GM12878 (cell line): ENCODE results near the gene EDC3.
"Not testable (repeated sequence)": the region's sequence is repeated elsewhere in the genome, so short reads cannot be mapped to it uniquely, and the experiment has no call there.

Experiments
- ATF2 ChIP-seq: IDR thresholded peaks from 2 replicates; pipeline ENCODE4 v1.6.1; 2012; ENCODE audit warnings: low read length, inconsistent platforms
- BCL11A ChIP-seq: IDR thresholded peaks from 2 replicates; pipeline ENCODE4 v1.6.1; 2011; ENCODE audit warnings: low read depth, low read length
- BHLHE40 ChIP-seq, 2 experiments: fragments of 450-650 bp in 1 of 2; IDR thresholded peaks; 2 replicates each; pipeline ENCODE4 v1.6.1; 2011 to 2017; ENCODE audit warnings: low read depth in 2 of 2, borderline replicate concordance in 1 of 2, improper control_type of control experiment in 1 of 2, low read length in 1 of 2, mild to moderate bottlenecking in 1 of 2
- CREB1 ChIP-seq: IDR thresholded peaks from 2 replicates; pipeline ENCODE4 v1.6.1; 2012; ENCODE audit warnings: low read depth, mild to moderate bottlenecking, inconsistent platforms
- CTCF ChIP-seq, 3 experiments: IDR thresholded peaks in 2 of 3; conservative IDR thresholded peaks in 1 of 3; 2 replicates each; pipeline ENCODE4 v1.5.1; 2011; ENCODE audit warnings: low read depth in 3 of 3, low read length in 3 of 3, mild to moderate bottlenecking in 3 of 3, control low read depth in 2 of 3, moderate library complexity in 2 of 3, inconsistent platforms in 1 of 3, mixed read lengths in 1 of 3; ENCODE audit not compliant: control insufficient read depth in 2 of 3, insufficient read depth in 1 of 3; ENCODE audit errors: extremely low read depth in 1 of 3
- EGR1 ChIP-seq, 2 experiments: IDR thresholded peaks; 1 replicate in 1 of 2; 2 replicates in 1 of 2; pipeline ENCODE4 v1.6.1; 2011 to 2012; ENCODE audit warnings: low read depth in 2 of 2, low read length in 2 of 2, borderline replicate concordance in 1 of 2, mild to moderate bottlenecking in 1 of 2, moderate library complexity in 1 of 2
- KDM1A ChIP-seq: fragments of 200-600 bp; sonication (generic); IDR thresholded peaks from 2 replicates; pipeline ENCODE4 v1.6.1; 2016; ENCODE audit warnings: borderline replicate concordance
- KLF5 ChIP-seq: fragments of 450-650 bp; IDR thresholded peaks from 2 replicates; pipeline ENCODE4 v1.6.1; 2014; ENCODE audit warnings: mild to moderate bottlenecking; ENCODE audit not compliant: partially characterized antibody
- POLR2A ChIP-seq: IDR thresholded peaks from 2 replicates; pipeline ENCODE4 v1.6.1; 2011; ENCODE audit warnings: low read depth, mild to moderate bottlenecking, low read length
- RAD21 ChIP-seq: IDR thresholded peaks from 2 replicates; pipeline ENCODE4 v1.6.1; 2011; ENCODE audit warnings: mild to moderate bottlenecking, low read depth, low read length, moderate library complexity; ENCODE audit not compliant: insufficient read depth
- SMAD5 ChIP-seq: IDR thresholded peaks from 2 replicates; pipeline ENCODE4 v1.6.1; 2016; ENCODE audit warnings: antibody characterized with exemption, low read depth
- TCF7 ChIP-seq: IDR thresholded peaks from 2 replicates; pipeline ENCODE4 v1.6.1; 2014; ENCODE audit warnings: antibody characterized with exemption, borderline replicate concordance
- ZNF274 ChIP-seq: IDR thresholded peaks from one replicate; pipeline ENCODE4 v1.8.0; 2011; ENCODE audit not compliant: insufficient read length, insufficient read depth
- TF ChIP-seq, protein P1 (sequence below): fragments of 450-650 bp; formaldehyde crosslinking; IDR thresholded peaks from 2 replicates; pipeline ENCODE4 v1.4.0; 2022; ENCODE audit warnings: mild to moderate bottlenecking, moderate library complexity

DNA sequence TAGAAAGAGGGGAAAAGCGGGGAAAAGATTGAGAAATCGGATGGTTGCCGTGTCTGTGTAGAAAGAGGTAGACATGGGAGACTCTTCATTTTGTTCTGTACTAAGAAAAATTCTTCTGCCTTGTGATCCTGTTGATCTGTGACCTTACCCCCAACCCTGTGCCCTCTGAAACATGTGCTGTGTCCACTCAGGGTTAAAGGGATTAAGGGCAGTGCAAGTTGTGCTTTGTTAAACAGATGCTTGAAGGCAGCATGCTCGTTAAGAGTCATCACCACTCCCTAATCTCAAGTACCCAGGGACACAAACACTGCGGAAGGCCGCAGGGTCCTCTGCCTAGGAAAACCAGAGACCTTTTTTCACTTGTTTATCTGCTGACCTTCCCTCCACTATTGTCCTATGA lies 33.5 kb upstream of the EDC3 start:
- not testable (repeated sequence) for TF ChIP-seq ATF2; ZNF274; CREB1; KLF5; RAD21; POLR2A; EGR1 (IDR thresholded peaks at IDR 0.05; ENCODE audit: borderline replicate concordance in 1 of 2, low read depth in 2 of 2, low read length in 2 of 2); CTCF (IDR thresholded peaks at IDR 0.05 in 2 of 3, conservative IDR thresholded peaks at IDR 0.05 in 1 of 3; ENCODE audit: control insufficient read depth in 2 of 3, extremely low read depth in 1 of 3, insufficient read depth in 1 of 3, low read depth in 3 of 3, low read length in 3 of 3); BCL11A; SMAD5; TCF7; BHLHE40 (IDR thresholded peaks at IDR 0.05; ENCODE audit: borderline replicate concordance in 1 of 2, low read depth in 2 of 2, low read length in 1 of 2); KDM1A
- TF ChIP-seq, protein P1, sequence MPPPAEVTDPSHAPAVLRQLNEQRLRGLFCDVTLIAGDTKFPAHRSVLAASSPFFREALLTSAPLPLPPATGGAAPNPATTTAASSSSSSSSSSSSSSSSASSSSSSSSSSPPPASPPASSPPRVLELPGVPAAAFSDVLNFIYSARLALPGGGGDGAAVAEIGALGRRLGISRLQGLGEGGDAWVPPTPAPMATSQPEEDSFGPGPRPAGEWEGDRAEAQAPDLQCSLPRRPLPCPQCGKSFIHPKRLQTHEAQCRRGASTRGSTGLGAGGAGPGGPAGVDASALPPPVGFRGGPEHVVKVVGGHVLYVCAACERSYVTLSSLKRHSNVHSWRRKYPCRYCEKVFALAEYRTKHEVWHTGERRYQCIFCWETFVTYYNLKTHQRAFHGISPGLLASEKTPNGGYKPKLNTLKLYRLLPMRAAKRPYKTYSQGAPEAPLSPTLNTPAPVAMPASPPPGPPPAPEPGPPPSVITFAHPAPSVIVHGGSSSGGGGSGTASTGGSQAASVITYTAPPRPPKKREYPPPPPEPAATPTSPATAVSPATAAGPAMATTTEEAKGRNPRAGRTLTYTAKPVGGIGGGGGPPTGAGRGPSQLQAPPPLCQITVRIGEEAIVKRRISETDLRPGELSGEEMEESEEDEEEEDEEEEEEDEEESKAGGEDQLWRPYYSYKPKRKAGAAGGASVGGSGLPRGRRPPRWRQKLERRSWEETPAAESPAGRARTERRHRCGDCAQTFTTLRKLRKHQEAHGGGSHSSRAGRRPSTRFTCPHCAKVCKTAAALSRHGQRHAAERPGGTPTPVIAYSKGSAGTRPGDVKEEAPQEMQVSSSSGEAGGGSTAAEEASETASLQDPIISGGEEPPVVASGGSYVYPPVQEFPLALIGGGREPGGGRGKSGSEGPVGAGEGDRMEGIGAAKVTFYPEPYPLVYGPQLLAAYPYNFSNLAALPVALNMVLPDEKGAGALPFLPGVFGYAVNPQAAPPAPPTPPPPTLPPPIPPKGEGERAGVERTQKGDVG (CRISPR knock-in tag) = not testable (repeated sequence)
